Tracheal epithelial cell (primary cell): ENCODE data around the gene VPREB3. TPM values are rescaled to one million over a fixed set of nuclear protein-coding genes. Genes with fewer than 3 reads are reported as not detected.

Source experiments
- total RNA-seq: library from RNA; depleted of rRNA; stranded (reverse); fragments of >200 nt; gene quantifications from 2 replicates; pipeline ENCODE4 v1.2.1, GENCODE V29; 2014

The VPREB3 gene, protein sequence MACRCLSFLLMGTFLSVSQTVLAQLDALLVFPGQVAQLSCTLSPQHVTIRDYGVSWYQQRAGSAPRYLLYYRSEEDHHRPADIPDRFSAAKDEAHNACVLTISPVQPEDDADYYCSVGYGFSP
- 1.2 TPM in 1 of 2 replicates, not detected in the other for total RNA-seq

DNA sequence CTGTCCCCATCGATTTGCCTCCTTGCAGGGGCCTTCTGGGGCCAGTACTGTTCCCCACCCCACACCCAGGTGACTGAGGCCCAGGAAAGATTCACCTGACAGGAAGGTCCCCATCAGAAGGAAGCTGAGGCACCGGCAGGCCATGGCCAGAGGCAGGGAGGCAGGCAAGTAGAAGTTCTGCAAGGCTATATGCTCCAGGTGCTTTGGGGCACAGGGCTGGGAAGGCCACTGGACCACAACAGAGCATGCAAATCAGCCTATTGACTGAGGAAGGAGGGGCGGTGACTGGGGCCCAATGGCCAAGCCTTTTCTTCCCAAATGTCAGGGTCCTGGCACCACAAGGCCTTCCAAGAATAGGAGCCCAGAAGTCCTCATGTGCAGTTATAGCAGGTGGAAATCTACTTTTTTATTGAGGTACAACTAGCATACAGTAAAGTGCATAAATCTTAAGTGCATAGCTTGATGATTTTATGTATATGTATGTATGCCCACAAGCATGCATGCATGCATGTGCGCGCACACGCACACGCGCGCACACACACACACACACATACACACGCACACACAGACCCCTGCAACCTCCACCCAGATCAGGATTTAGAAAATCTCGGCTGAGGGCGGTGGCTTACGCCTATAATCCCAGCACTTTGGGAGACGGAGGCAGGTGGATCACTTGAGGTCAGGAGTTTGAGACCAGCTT is at the start of gene VPREB3:
Gene VPREB3, minus strand, starts transcription at position 206 of the 700 bp plus-strand sequence. Its CDS starts 62 bp downstream, at position 144.

DNA sequence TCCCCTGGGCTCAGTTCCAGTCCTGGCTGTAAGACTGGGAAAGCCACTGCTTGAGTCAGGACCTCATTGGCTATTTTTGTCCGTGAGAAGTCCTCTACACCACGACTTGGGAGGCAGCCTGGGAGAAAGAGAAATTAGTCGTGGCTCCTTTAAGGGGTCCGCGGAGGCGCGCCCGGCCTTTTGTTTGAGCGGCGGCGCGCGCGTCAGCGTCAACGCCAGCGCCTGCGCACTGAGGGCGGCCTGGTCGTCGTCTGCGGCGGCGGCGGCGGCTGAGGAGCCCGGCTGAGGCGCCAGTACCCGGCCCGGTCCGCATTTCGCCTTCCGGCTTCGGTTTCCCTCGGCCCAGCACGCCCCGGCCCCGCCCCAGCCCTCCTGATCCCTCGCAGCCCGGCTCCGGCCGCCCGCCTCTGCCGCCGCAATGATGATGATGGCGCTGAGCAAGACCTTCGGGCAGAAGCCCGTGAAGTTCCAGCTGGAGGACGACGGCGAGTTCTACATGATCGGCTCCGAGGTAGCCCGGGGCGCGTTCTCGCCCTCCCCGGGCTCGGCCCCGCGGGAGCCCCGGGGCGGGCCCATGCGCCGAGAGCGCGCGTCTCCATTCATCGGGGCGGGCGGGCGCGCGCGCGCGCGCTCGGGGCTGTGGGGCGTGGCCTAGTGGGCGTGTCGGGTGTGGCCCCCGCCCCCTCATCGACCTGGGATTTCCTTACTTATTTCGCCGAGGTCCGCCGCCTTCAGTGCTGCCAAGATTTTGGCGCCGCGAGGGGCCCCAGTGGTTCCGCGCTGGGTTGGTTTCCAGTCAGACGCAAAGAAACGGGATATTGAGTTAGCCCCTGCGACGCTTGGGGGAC is 32.8 kb upstream of the VPREB3 start, which contains the start of gene SMARCB1:
Gene SMARCB1, plus strand, starts transcription at position 215 of the 848 bp plus-strand sequence. Its CDS starts 204 bp downstream, at position 419.

DNA sequence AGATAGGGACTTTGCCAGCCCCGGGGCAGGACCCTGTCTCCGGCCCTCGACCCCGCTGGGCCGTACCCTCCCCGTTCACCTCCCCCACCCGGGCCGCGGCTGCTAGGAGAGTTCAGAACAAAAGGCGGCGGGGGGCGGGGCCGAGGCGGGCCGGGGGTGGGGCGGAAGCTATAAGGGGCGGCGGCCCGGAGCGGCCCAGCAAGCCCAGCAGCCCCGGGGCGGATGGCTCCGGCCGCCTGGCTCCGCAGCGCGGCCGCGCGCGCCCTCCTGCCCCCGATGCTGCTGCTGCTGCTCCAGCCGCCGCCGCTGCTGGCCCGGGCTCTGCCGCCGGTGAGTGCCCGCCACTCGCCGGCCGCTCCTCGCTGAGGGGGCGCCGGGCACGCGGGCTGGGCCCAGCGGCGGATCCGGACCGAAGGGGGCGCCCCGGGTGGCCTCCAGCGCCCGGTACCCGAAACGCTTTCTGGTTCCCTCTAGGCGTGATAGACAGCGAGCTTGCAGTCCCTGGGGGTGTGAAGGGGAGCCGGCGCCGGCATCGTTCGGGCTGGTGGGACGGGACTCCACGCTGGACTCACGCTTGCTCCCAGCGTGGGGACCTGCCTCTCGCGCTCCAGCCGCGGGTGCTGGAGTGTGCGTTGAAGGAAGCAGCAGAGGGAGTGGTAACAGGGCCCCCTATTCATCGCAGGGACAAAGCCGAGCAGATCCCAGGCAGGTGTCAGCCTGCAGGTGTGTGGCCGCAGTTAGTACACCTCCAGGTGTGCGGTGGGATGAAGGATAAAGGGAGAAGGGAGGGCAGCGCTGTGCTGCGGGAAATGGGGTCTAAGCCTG is 18.6 kb upstream of the VPREB3 start, which contains the start of gene MMP11:
Gene MMP11, plus strand, starts transcription at position 201 of the 825 bp plus-strand sequence. Its CDS starts 22 bp downstream, at position 223.

DNA sequence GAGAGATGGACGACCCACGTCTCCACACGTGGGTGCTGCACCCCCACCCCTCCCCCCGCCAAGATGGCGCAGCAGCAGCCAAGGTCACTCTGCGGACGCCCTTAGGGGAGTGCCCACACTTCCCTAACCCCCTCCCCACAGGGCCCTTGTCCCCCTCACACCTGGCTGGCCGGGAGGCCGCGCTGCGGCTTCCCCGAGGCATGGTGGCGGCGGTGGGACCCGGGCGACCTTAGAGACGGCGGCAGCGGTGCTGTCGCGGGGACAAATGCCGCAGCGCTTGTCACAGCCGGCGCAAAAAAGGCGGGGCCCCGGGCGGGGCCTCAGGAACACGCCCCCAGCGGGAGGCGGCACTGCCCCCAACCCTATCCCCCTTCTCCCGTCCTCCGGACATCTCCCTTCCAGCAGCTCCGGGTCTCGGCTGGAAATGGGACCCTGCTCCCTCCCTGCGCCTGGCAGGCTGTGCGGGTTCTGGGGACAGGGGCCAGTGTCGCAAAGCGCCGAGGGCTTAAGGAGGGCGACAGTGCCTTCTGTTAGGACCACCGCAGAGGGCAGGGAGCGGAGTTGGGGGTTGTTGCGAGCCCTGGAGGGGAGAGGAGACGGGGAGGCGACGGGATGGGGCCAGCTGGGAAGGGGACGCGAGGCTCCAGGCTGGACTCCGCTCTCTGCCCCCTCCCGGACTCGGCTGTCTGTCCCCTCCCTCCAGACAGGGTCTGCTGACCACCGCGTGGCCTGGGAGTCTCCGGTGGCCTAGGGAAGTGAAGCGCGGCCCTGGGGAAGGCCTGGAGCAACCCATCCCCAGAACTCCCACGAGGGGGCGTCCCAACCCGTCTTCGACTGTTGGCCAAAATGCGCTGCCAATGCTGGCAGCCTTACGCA is 13.7 kb upstream of the VPREB3 start, which contains the start of gene CHCHD10:
Gene CHCHD10, minus strand, starts transcription at position 300 of the 876 bp plus-strand sequence. Its CDS starts 98 bp downstream, at position 202.

DNA sequence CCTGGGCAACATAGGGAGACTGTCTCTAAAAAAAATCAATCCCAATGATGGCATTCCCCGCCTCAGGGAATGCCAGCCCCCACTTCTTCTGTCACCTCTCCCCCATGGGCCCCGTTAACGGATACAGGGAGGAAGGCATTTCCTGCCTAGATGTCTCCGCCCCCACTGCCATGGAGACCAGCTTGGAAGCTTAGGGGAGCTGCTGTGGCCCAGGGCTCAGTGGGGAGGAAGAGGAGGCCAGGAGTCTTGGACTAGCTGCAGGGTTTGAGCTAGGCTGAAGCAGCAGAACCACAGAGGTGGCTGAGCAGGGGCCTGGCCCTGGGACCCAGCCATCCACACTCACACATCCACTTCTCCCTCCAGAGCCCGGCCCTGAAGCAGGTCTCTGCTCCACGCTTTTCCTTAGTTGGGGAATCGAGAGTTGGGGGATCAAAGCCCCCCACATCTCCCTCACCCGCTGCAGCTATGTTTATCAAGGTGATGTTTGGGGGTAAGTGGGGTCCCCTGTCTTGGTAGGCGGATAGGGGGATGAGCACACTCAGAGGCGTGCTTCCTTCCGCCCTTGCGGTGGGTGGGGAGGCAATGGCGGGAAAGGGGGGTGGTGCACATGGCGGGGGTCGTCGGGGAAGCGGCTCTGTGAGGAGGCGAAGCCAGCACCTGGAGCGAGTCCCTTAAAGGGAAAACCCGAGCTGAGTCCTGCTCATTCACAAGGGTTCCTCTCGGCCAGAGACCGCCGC is 8.8 kb upstream of the VPREB3 start, which contains the start of gene C22orf15:
Gene C22orf15, plus strand, starts transcription at position 149 of the 737 bp plus-strand sequence. Its CDS starts 317 bp downstream, at position 466.

DNA sequence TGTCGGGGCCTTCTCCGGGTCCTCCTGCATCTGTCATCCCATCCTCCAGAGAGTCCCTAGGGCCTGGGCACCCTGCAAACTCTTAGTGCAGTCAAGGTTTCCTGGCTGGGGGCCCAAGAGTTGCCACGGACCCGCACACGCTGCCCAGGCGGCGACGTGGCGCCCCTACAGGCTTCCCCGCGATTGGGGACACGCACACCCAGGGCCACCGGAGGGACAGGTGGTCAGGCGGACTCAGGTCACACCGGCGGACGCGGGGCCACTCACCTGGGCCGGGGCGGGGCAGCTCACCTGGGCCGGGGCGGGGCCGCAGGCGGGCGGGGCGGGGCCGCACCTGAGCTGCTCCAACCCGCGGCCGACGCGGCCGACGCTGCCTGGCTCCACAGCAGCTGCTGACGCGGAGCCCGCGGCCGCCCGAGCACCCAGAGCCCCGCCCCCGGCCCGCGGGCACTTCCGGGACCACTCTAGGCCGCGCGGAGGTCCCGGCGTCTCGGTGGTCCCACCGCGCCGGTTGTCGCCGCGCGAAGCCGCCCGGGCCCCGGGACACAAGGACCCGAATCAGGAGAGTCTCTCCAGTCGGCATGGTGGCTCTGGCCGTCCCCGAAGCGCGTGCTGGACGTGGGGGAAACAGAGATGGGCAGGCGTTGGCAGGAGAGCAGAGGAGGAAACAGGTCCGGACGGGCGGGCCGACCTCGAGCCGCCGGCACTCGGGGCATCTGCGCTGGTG is 3.3 kb downstream of the VPREB3 start, which contains the start of gene ZNF70:
Gene ZNF70, minus strand, starts transcription at position 399 of the 727 bp plus-strand sequence. CDS start 5,972 bp downstream, outside the sequence.

Other genes starting within 250 kb of the VPREB3 start
- not detected in 2 replicates for gene IGLL1, start 174.1 kb downstream of the VPREB3 start, total RNA-seq
- not detected in 2 replicates for gene DRICH1, start 122.1 kb downstream of the VPREB3 start, total RNA-seq
- under 0.01 TPM in 1 of 2 replicates, not detected in the other for gene RGL4, start 63.4 kb downstream of the VPREB3 start, total RNA-seq
- gene ZNF70, start 3.3 kb downstream of the VPREB3 start, total RNA-seq, result 0.85 and 1.9 TPM in 2 replicates
- gene C22orf15, start 8.6 kb upstream of the VPREB3 start, total RNA-seq, result not detected in 2 replicates
- gene CHCHD10, start 13.5 kb upstream of the VPREB3 start, total RNA-seq, result 8.1 and 9.2 TPM in 2 replicates
- 3.4 TPM in 2 replicates for gene MMP11, start 18.4 kb upstream of the VPREB3 start, total RNA-seq
- 23.1 and 26.2 TPM in 2 replicates for gene SMARCB1, start 32.5 kb upstream of the VPREB3 start, total RNA-seq
- 1.2 TPM in 1 of 2 replicates, not detected in the other for gene DERL3, start 84.6 kb upstream of the VPREB3 start, total RNA-seq
- gene SLC2A11, start 103.5 kb upstream of the VPREB3 start, total RNA-seq, result 8.3 and 11.1 TPM in 2 replicates
- 383 and 403 TPM in 2 replicates for gene MIF, start 140.0 kb upstream of the VPREB3 start, total RNA-seq
- 1.9 and 3.0 TPM in 2 replicates for gene GSTT2B, start 206.8 kb upstream of the VPREB3 start, total RNA-seq
- 0.43 TPM in 1 of 2 replicates, not detected in the other for gene DDTL, start 212.5 kb upstream of the VPREB3 start, total RNA-seq
- 98.9 and 118 TPM in 2 replicates for gene DDT, start 220.0 kb upstream of the VPREB3 start, total RNA-seq
- not detected in 2 replicates for gene GSTT2, start 225.7 kb upstream of the VPREB3 start, total RNA-seq